Neuron (in vitro differentiated cells): Measurements from ENCODE around the gene TCERG1.
"Not testable (repeated sequence)": the region's sequence is repeated elsewhere in the genome, so short reads cannot be mapped to it uniquely, and the experiment has no call there.

Experiments used
- H2AFZ ChIP-seq: one replicate; pipeline ENCODE4 v1.6.1; 2013; ENCODE audit warnings: low read depth, mild to moderate bottlenecking, inconsistent platforms, low read length, moderate library complexity
- H3K27me3 ChIP-seq: one replicate; pipeline ENCODE4 v1.6.1; 2013; ENCODE audit warnings: low read length; ENCODE audit not compliant: insufficient read depth
- H3K36me3 ChIP-seq: one replicate; pipeline ENCODE4 v1.6.1; 2013; ENCODE audit warnings: low read length; ENCODE audit not compliant: insufficient read depth
- H3K4me1 ChIP-seq: one replicate; pipeline ENCODE4 v1.6.1; 2013; ENCODE audit warnings: low read length; ENCODE audit not compliant: insufficient read depth
- H3K4me3 ChIP-seq: 2 replicates; pipeline ENCODE4 v1.5.1; 2013; ENCODE audit warnings: mild to moderate bottlenecking, low read length, moderate library complexity
- H3K9me3 ChIP-seq: one replicate; pipeline ENCODE4 v1.6.1; 2013; ENCODE audit warnings: low read length

TCERG1 gene

GRCh38 chr5:146540414-146540813 is 93.3 kb downstream of the TCERG1 start:
- H3K27me3 ChIP-seq, result no peaks in the 10 kb centered on the region
- H3K4me1 ChIP-seq, result peaks cover 10% of the 10 kb centered on the region
- H2AFZ ChIP-seq, result no peak overlapping the region
- H3K9me3 ChIP-seq, result no peaks in the 10 kb centered on the region
- H3K36me3 ChIP-seq, result no peaks in the 10 kb centered on the region
- H3K4me3 ChIP-seq, result no peak overlapping the region

GRCh38 chr5:146541958-146542849 is 95.1 kb downstream of the TCERG1 start:
- H3K4me3 ChIP-seq, result no peak overlapping the region
- H3K9me3 ChIP-seq, result no peaks in the 10 kb centered on the region
- no peaks in the 10 kb centered on the region for H3K27me3 ChIP-seq
- H3K36me3 ChIP-seq, result no peaks in the 10 kb centered on the region
- H3K4me1 ChIP-seq, result peaks cover 10% of the 10 kb centered on the region
- H2AFZ ChIP-seq, result no peak overlapping the region

DNA sequence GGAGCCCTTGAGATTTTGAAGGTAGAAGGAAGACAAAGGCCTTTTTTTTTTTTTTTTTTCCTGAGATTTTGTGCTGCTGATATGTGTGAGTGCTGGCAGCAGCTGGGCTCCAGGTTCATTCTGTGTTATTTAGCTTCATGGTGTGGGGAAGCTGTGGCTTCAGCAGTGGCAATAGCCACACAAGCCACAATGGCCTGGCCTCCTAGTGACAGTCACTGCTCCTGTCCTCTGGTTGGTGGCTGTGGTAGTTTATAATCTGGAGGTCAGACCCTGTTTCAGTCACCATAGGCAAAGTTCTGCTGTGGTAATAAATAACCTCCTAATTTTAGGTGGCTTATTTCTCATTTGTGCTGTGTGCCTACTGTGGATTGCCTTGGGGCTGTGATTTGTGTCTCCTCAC is 97.1 kb downstream of the TCERG1 start:
- Histone ChIP-seq H3K9me3 (no peaks in the 10 kb centered on the region), H2AFZ (no peak overlapping the region), H3K36me3 (no peaks in the 10 kb centered on the region), H3K4me1 (peaks cover 10% of the 10 kb centered on the region), H3K27me3 (no peaks in the 10 kb centered on the region), H3K4me3 (no peak overlapping the region)

DNA sequence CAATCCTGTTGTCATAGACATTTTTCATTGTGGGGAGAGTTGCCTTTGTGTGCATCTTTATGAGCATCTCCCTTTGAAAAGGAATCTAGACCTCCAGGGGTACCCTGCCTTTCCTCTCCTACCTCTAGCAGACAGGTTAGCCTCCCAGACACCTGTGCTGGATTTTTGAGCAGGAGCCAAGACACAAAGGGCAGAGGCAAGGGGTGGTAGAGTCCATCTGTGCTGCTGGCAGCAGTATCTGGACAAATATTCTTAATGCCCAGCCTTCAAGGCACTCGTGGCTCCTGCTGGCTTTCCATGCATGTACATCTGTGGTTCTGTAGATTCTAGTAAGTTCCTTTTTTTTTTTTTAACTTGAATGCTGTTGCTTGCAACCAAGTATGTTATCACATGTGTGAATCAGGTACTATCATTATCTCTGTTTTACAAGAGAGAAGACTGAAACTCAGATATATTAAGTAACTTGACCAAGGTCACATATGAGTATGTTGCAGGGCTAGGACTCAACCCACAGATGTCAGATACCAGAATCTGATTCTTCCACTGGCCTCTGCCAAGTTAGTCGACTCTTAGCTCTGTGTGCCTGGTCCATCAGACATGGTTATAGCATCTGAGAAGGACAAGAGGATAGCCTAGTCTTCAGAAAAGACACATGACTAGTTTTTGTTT is 101.8 kb downstream of the TCERG1 start:
- Histone ChIP-seq H3K36me3 (no peaks in the 10 kb centered on the region), H3K4me3 (no peak overlapping the region), H3K4me1 (no peaks in the 10 kb centered on the region), H3K27me3 (no peaks in the 10 kb centered on the region), H3K9me3 (no peaks in the 10 kb centered on the region), H2AFZ (no peak overlapping the region)

GRCh38 chr5:146549615-146550014 is 102.5 kb downstream of the TCERG1 start:
- Histone ChIP-seq H3K9me3 (no peaks in the 10 kb centered on the region), H3K36me3 (no peaks in the 10 kb centered on the region), H3K27me3 (no peaks in the 10 kb centered on the region), H3K4me1 (no peaks in the 10 kb centered on the region), H3K4me3 (no peak overlapping the region), H2AFZ (no peak overlapping the region)

- H2AFZ ChIP-seq, result no peak overlapping the region
- no peak overlapping the region for H3K4me3 ChIP-seq
- H3K27me3 ChIP-seq, result no peaks in the 10 kb centered on the region
- no peaks in the 10 kb centered on the region for H3K36me3 ChIP-seq
- H3K9me3 ChIP-seq, result no peaks in the 10 kb centered on the region
- no peaks in the 10 kb centered on the region for H3K4me1 ChIP-seq
These were observed 106.3 kb downstream of the TCERG1 start for GRCh38 chr5:146553446-146553845.

DNA sequence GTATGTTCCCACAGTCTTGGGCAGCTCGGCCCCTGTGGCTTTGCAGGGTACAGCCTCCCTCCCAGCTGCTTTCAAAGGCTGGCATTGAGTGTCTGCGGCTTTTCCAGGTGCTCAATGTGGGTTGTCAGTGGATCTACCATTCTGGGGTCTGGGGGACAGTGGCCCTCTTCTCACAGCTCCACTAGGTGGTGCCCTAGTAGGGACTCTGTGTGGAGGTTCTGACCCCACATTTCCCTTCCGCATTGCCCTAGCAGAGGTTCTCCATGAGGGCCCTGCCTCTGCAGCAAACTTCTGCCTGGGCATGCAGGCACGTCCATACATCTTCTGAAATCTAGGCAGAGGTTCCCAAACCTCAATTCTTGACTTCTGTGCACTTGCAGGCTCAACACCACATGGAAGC is 109.8 kb downstream of the TCERG1 start:
- H3K4me1 ChIP-seq, H3K9me3 ChIP-seq, H3K4me3 ChIP-seq, H2AFZ ChIP-seq, H3K36me3 ChIP-seq, H3K27me3 ChIP-seq: not testable (repeated sequence)

GRCh38 chr5:146560205-146560812 is 113.2 kb downstream of the TCERG1 start:
- peaks cover 5% of the 10 kb centered on the region for H3K4me1 ChIP-seq
- no peaks in the 10 kb centered on the region for H3K27me3 ChIP-seq
- no peak overlapping the region for H2AFZ ChIP-seq
- H3K9me3 ChIP-seq, result no peaks in the 10 kb centered on the region
- no peaks in the 10 kb centered on the region for H3K36me3 ChIP-seq
- no peak overlapping the region for H3K4me3 ChIP-seq
